Measurements from ENCODE around the gene IKZF1.

The IKZF1 gene

DNA sequence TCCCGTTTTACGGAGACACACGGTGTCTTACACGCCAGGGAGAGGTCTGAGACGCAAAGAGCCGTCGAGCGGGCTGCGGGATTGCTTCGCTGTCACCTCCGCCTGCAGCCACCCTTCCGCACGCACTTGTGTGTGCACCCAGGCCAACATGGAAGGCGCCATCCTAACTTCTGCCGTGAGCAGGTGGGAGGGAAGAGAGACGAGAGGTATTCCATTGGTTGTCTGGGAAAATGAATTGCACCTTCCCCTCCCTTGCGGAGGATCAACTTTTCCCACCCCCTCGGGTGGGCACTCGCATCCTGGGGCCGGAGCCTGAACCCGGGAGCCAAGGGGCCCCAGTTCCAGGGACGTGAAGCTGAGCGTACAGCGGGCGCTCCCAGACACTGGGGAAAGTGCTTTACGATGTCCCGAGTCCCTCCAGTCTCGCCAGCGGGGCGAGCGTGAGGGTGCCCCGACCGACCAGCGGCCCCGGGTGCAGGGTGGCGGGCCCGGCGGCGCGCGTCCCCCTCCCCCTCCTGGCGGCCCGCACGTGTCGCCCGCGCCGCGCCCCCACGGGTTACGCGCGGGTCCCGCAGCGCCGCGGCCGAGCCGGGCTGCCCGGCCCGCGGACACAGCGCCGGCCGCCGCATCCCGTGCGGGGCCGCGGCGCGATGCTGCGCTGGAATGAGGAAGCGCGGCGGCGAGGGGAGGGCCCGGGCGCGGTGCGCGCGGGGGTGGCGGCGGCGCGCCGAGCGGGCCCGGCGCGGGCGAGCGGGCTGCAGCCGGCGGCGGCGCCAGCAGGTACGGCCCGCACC, 984 bp upstream of the IKZF1 start:
- H3K4me3 ChIP-seq (ENCODE audit: low read depth in 1 of 2, low read length in 2 of 2): no peak overlapping the region
- H3K27me3 ChIP-seq (ENCODE audit: control insufficient read depth in 1 of 2, insufficient read depth in 2 of 2, low read length in 2 of 2): peaks cover 0 to 15% of the 10 kb centered on the region in 2 donors

GRCh38 chr7:50304911-50305582, 531 bp downstream of the IKZF1 start:
- H3K36me3 ChIP-seq (ENCODE audit: insufficient read depth, low read length): no peaks in the 10 kb centered on the region
- H3K27me3 ChIP-seq (ENCODE audit: control insufficient read depth in 1 of 2, insufficient read depth in 2 of 2, low read length in 2 of 2): peaks cover 0 to 15% of the 10 kb centered on the region in 2 donors
- H3K27ac ChIP-seq (ENCODE audit: low read depth, low read length): no peak overlapping the region
- H3K9me3 ChIP-seq (ENCODE audit: low read length): no peaks in the 10 kb centered on the region
- no peak overlapping the region for H3K9ac ChIP-seq (ENCODE audit: low read length)
- no peaks in the 10 kb centered on the region for H3K4me1 ChIP-seq (ENCODE audit: insufficient read depth, low read length)
- H3K4me3 ChIP-seq (ENCODE audit: low read depth in 1 of 2, low read length in 2 of 2): peak overlapping the region in 1 of 2 donors; percentile 11

More for the DNA sequence above, 984 bp upstream of the IKZF1 start:
- H3K36me3 ChIP-seq (ENCODE audit: insufficient read depth, low read length): no peaks in the 10 kb centered on the region
- H3K9me3 ChIP-seq (ENCODE audit: low read length): no peaks in the 10 kb centered on the region
- no peak overlapping the region for H3K9ac ChIP-seq (ENCODE audit: low read length)
- no peaks in the 10 kb centered on the region for H3K4me1 ChIP-seq (ENCODE audit: insufficient read depth, low read length)
- H3K27ac ChIP-seq (ENCODE audit: low read depth, low read length): no peak overlapping the region

DNA sequence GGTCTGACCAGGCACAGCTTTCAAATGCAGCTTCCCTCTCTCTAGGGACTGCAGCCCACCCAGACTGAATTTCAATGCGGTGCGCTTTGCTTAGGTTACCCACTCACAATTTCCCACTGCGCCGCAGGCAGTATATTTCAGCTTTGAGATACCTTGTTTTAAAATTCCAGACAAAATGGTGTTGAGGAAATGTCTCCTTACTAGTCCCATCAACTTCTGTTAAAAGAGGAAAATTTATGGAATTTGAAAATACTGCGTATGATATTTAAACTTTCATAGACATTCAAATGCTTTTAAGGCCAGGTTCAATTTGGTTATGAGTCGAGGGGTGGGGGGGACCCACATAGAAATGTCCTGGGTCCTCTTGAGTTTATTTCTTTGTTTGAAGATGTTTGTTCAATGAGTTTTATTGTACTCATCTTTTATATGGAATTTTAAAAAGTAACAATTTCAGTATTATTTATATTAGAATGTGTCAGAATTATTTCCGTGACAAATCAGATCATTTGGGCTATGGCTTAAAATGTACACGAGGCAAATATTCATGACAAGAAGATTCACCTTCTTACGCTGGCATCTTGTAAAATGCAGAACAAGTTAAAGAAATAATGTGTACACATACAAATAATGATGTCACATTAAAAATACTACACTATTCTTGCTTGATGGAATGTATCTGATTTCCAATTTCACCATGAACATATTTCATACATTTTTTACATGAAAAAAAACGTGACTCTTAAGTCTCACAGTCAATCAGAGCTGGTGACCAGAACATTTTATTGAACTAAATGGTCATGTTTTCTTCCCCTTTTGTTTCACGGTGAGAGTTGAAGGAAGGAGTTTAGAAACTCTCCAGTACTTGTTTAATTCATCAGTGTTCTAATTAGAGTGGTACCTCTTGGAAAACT, 1.3 kb downstream of the IKZF1 start:
- no peaks in the 10 kb centered on the region for H3K4me1 ChIP-seq (ENCODE audit: insufficient read depth, low read length)
- H3K9me3 ChIP-seq (ENCODE audit: low read length): no peaks in the 10 kb centered on the region
- H3K4me3 ChIP-seq (ENCODE audit: low read depth in 1 of 2, low read length in 2 of 2): peak overlapping the region in 1 of 2 donors; percentile 11
- no peak overlapping the region for H3K27ac ChIP-seq (ENCODE audit: low read depth, low read length)
- H3K9ac ChIP-seq (ENCODE audit: low read length): no peak overlapping the region
- peaks cover 0 to 15% of the 10 kb centered on the region in 2 donors for H3K27me3 ChIP-seq (ENCODE audit: control insufficient read depth in 1 of 2, insufficient read depth in 2 of 2, low read length in 2 of 2)
- no peaks in the 10 kb centered on the region for H3K36me3 ChIP-seq (ENCODE audit: insufficient read depth, low read length)

DNA sequence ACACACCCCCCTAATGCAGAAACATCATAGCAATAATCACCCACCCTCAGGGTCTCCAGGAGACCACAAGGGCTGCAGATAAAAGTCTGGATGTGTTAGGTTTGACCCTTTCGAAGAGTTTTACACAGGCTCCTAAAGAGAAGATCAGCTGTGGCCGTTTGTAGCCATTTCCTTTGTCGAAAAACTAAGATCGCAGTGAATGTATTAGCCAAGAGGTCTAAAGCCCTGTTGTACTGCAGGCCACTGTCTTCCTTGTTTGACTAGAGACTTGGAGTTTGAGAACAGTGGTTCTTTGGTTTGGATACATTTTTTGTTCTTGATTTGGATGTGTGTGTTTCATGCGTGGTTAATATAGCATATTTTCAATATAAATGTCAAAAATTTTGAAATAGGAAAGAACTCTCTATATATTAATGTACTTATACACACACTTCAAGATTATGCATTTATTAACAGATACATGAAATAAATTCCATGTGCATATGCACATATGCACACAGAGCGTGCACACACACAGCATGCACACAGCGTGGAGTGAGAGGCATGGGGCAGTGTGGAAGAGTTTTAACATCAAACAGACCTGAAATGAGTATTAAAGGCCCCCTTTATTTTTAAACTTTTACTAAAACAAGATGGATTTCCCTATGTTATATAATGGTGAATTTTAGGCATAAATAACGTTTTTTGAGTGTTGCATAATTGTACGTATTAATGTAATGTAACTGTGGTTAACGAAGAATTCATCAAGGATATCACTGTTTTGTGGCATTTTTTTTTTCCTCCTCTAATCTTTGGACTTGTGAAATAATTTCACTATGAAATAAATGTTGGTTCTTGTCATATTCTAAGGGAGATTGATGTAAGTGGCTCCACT, 2.2 kb downstream of the IKZF1 start:
- Histone ChIP-seq H3K27ac (ENCODE audit: low read depth, low read length) (no peak overlapping the region), H3K27me3 (ENCODE audit: control insufficient read depth in 1 of 2, insufficient read depth in 2 of 2, low read length in 2 of 2) (peaks cover 0 to 15% of the 10 kb centered on the region in 2 donors), H3K4me1 (ENCODE audit: insufficient read depth, low read length) (no peaks in the 10 kb centered on the region), H3K9ac (ENCODE audit: low read length) (no peak overlapping the region), H3K36me3 (ENCODE audit: insufficient read depth, low read length) (no peaks in the 10 kb centered on the region), H3K9me3 (ENCODE audit: low read length) (no peaks in the 10 kb centered on the region), H3K4me3 (ENCODE audit: low read depth in 1 of 2, low read length in 2 of 2) (no peak overlapping the region)

DNA sequence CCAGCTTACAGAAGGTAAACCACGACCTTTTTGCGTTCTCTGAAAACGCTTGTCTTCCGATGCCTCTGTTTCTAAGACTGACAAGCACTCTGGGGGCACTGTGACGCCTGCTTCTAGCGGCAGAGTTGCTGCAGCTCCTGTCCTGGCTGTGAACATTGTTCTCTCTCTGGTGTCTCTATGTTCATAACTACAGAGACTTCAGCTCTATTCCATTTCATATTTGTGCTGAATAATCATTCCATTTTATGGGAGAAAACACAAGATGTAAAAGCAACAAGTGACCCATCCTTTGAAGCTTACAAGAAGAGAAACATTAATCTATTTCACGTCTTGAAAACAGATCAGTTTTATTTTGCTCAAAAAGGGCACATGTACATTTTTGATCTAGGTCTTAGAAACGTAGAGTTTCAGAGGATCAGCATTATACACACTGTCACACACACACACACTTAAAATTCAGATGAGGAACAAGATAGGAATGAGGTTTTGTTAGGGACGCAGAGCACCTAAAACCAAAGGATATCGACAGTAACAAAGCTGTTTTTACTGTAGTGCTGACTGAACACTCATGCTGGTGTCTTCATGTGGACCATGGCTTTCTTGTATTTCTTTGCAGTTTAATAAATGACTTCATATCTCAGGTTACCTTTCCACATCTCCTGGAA, 3.0 kb downstream of the IKZF1 start:
- no peaks in the 10 kb centered on the region for H3K9me3 ChIP-seq (ENCODE audit: low read length)
- H3K4me3 ChIP-seq (ENCODE audit: low read depth in 1 of 2, low read length in 2 of 2): no peak overlapping the region
- H3K27ac ChIP-seq (ENCODE audit: low read depth, low read length): no peak overlapping the region
- no peaks in the 10 kb centered on the region for H3K4me1 ChIP-seq (ENCODE audit: insufficient read depth, low read length)
- H3K36me3 ChIP-seq (ENCODE audit: insufficient read depth, low read length): no peaks in the 10 kb centered on the region
- peaks cover 0 to 15% of the 10 kb centered on the region in 2 donors for H3K27me3 ChIP-seq (ENCODE audit: control insufficient read depth in 1 of 2, insufficient read depth in 2 of 2, low read length in 2 of 2)
- no peak overlapping the region for H3K9ac ChIP-seq (ENCODE audit: low read length)

- no peaks in the 10 kb centered on the region for H3K36me3 ChIP-seq (ENCODE audit: insufficient read depth, low read length)
- H3K9ac ChIP-seq (ENCODE audit: low read length): no peak overlapping the region
- H3K4me3 ChIP-seq (ENCODE audit: low read depth in 1 of 2, low read length in 2 of 2): no peak overlapping the region
- no peaks in the 10 kb centered on the region for H3K4me1 ChIP-seq (ENCODE audit: insufficient read depth, low read length)
- peaks cover 0 to 8% of the 10 kb centered on the region in 2 donors for H3K27me3 ChIP-seq (ENCODE audit: control insufficient read depth in 1 of 2, insufficient read depth in 2 of 2, low read length in 2 of 2)
- no peaks in the 10 kb centered on the region for H3K9me3 ChIP-seq (ENCODE audit: low read length)
- no peak overlapping the region for H3K27ac ChIP-seq (ENCODE audit: low read depth, low read length)
Measured at GRCh38 chr7:50308203-50308531, 3.7 kb downstream of the IKZF1 start.

DNA sequence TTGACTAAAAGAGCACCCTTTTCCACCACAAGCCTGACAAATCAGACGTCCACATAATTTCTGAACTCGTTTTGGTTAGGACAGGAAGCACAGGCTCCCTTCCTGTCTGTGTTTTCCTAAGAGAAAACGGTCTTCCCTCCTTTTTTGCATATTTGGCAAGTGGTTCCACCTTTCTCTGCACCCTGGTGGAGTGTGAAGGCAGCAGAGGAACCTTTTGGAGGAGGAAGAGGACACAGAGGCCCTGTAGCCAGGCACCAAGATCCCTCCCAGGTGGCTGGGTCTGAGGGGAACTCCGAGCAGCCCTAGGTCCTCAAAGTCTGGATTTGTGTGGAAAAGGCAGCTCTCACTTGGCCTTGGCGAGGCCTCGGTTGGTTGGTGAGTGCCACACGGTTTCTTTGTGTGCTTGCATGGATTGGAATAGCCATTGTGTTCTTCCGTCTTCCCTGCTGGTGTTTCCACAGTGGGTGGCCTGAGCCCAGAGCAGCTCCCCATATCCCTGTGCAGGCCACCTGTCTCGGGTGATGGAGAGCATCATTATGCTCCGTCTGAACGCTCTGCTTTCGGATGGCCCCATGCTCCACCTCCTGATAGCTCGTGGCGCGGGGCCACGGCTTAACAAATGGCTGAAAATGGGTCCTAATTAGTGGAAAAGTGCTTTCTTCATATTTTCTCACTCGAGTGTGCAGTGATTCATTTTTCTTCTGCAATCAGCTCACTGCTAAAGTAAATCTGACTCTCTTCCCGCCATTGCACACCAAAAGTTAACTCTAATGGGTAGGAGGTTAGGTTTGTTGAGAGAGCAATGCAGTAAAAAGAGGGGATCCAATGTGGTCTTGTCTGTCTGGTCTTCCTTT, 4.2 kb downstream of the IKZF1 start:
- Histone ChIP-seq H3K4me1 (ENCODE audit: insufficient read depth, low read length) (no peaks in the 10 kb centered on the region), H3K27me3 (ENCODE audit: control insufficient read depth in 1 of 2, insufficient read depth in 2 of 2, low read length in 2 of 2) (peaks cover 0 to 5% of the 10 kb centered on the region in 2 donors), H3K9ac (ENCODE audit: low read length) (no peak overlapping the region), H3K27ac (ENCODE audit: low read depth, low read length) (no peak overlapping the region), H3K36me3 (ENCODE audit: insufficient read depth, low read length) (no peaks in the 10 kb centered on the region), H3K4me3 (ENCODE audit: low read depth in 1 of 2, low read length in 2 of 2) (no peak overlapping the region), H3K9me3 (ENCODE audit: low read length) (no peaks in the 10 kb centered on the region)

DNA sequence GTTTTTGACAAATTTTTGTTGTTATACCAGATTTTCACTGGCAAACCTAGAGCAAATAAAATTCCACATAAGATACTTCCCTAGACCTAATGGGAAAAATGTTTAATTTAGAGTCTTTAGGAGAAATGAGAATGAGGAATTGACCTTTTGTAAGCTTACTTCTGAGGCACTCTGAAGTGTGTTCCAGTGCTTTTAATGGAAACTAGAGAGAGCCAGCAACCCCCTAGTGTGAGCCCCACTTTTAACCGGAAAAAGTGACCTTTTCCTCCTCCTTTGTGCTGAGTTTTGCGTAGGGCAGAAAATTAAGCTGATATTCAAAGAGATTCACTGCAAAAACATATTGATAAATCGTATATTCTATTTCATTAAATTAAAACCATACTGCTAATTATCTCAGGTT, 5.2 kb downstream of the IKZF1 start:
- no peaks in the 10 kb centered on the region for H3K9me3 ChIP-seq (ENCODE audit: low read length)
- no peaks in the 10 kb centered on the region for H3K36me3 ChIP-seq (ENCODE audit: insufficient read depth, low read length)
- H3K9ac ChIP-seq (ENCODE audit: low read length): no peak overlapping the region
- peaks cover 0 to 3% of the 10 kb centered on the region in 2 donors for H3K27me3 ChIP-seq (ENCODE audit: control insufficient read depth in 1 of 2, insufficient read depth in 2 of 2, low read length in 2 of 2)
- no peaks in the 10 kb centered on the region for H3K4me1 ChIP-seq (ENCODE audit: insufficient read depth, low read length)
- no peak overlapping the region for H3K27ac ChIP-seq (ENCODE audit: low read depth, low read length)
- no peak overlapping the region for H3K4me3 ChIP-seq (ENCODE audit: low read depth in 1 of 2, low read length in 2 of 2)

DNA sequence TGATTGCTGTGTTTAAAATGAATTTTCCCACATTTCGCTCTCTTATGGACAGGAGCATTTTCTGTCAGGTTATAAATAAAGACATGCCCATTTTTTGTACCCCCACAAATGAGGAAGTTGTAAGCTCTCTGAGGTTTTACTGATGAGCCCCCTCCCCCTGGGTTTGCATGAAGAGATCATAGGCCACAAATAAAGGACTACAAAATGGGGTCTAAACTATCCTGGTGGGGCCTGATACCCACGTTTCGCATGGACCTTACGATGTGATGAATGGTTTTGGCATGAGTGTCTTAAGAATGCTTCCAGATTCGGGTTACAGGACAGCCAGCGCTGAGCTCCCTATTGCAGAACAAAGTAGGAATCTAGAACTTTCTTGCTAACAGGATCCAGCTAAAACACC, 5.8 kb downstream of the IKZF1 start:
- Histone ChIP-seq H3K9ac (ENCODE audit: low read length) (no peak overlapping the region), H3K4me3 (ENCODE audit: low read depth in 1 of 2, low read length in 2 of 2) (no peak overlapping the region)

DNA sequence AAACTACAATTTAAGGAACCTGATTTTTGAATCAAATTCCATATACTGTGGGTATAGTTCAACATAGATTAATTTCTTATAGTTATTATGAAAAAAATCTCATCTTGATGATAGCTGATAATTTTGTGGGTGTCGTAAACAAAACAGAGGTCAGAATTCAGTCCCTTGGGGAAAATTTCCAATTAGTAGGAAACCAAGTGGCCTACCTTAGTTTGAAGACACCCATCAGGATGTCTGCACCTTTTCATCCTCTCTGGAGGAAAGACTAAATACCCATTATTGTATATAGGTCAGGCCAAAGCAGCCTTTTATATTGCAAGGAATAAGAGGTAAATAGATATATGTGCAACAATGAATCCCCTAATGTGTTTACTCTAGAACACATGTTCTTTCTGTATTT, 6.4 kb downstream of the IKZF1 start:
- no peaks in the 10 kb centered on the region for H3K27me3 ChIP-seq (ENCODE audit: control insufficient read depth in 1 of 2, insufficient read depth in 2 of 2, low read length in 2 of 2)
- H3K27ac ChIP-seq (ENCODE audit: low read depth, low read length): no peak overlapping the region
- H3K9me3 ChIP-seq (ENCODE audit: low read length): no peaks in the 10 kb centered on the region
- H3K36me3 ChIP-seq (ENCODE audit: insufficient read depth, low read length): no peaks in the 10 kb centered on the region
- H3K4me3 ChIP-seq (ENCODE audit: low read depth in 1 of 2, low read length in 2 of 2): no peak overlapping the region
- H3K9ac ChIP-seq (ENCODE audit: low read length): no peak overlapping the region
- no peaks in the 10 kb centered on the region for H3K4me1 ChIP-seq (ENCODE audit: insufficient read depth, low read length)

More for the DNA sequence above, 5.8 kb downstream of the IKZF1 start:
- no peaks in the 10 kb centered on the region for H3K4me1 ChIP-seq (ENCODE audit: insufficient read depth, low read length)
- no peaks in the 10 kb centered on the region for H3K27me3 ChIP-seq (ENCODE audit: control insufficient read depth in 1 of 2, insufficient read depth in 2 of 2, low read length in 2 of 2)
- H3K36me3 ChIP-seq (ENCODE audit: insufficient read depth, low read length): no peaks in the 10 kb centered on the region
- no peak overlapping the region for H3K27ac ChIP-seq (ENCODE audit: low read depth, low read length)
- H3K9me3 ChIP-seq (ENCODE audit: low read length): no peaks in the 10 kb centered on the region
